Colonic mucosa (tissue), 4 donors: ENCODE results near the gene LCE3E. TPM values are rescaled to one million over a fixed set of nuclear protein-coding genes. Genes with fewer than 3 reads are reported as not detected.
"Not testable (repeated sequence)": the region's sequence is repeated elsewhere in the genome, so short reads cannot be mapped to it uniquely, and the experiment has no call there.

Experiments used
- DNase-seq: peaks from one replicate; pipeline ENCODE4 v3.0.0-alpha.2; 2020
- H3K27ac ChIP-seq: fragments of 200-600 bp; one replicate; pipeline ENCODE4 v1.8.0; 2021
- H3K27me3 ChIP-seq: fragments of 200-600 bp; one replicate; pipeline ENCODE4 v1.8.0; 2021
- H3K36me3 ChIP-seq: fragments of 200-600 bp; one replicate; pipeline ENCODE4 v1.8.0; 2021
- H3K4me1 ChIP-seq: fragments of 200-600 bp; one replicate; pipeline ENCODE4 v1.8.0; 2021; ENCODE audit warnings: mild to moderate bottlenecking
- H3K4me3 ChIP-seq: fragments of 200-600 bp; one replicate; pipeline ENCODE4 v1.8.0; 2021
- H3K9ac ChIP-seq, 2 donors: one replicate each; pipeline ENCODE4 v1.7.0; 2013; ENCODE audit warnings: control low read depth in 2 of 2, low read depth in 2 of 2, low read length in 2 of 2
- H3K9me3 ChIP-seq: fragments of 200-600 bp; one replicate; pipeline ENCODE4 v1.8.0; 2021
- intact Hi-C: fragments of 100-400 bp; cut with DNase I; formaldehyde crosslinking; loops from one replicate; pipeline ENCODE4 v1.14.1; 2022
- total RNA-seq, 2 donors: library from RNA; stranded (reverse); fragmentation: NEBNext Ultra II Directional in 1 of 2; extraction: Animal tissue kit (Norgen Biotek cat#: 25700) in 1 of 2; gene quantifications; one replicate each; pipeline ENCODE4 v1.2.1, GENCODE V29; 2021
- TF ChIP-seq, protein P1 (sequence below): fragments of 200-600 bp; IDR thresholded peaks from one replicate; pipeline ENCODE4 v1.8.0; 2022; ENCODE audit warnings: antibody characterized with exemption, mild to moderate bottlenecking
- donor health status: healthy.
- donor health status: DM: no; HTN: no; CAD: no.
- donor health status: DM: no; HTN: no; CAD: no.

The LCE3E gene
- total RNA-seq, 2 donors from 2014 or later: not detected

- H3K27me3 ChIP-seq: no peaks in the 10 kb centered on the region
- DNase-seq: no peak
- TF ChIP-seq, protein P1, sequence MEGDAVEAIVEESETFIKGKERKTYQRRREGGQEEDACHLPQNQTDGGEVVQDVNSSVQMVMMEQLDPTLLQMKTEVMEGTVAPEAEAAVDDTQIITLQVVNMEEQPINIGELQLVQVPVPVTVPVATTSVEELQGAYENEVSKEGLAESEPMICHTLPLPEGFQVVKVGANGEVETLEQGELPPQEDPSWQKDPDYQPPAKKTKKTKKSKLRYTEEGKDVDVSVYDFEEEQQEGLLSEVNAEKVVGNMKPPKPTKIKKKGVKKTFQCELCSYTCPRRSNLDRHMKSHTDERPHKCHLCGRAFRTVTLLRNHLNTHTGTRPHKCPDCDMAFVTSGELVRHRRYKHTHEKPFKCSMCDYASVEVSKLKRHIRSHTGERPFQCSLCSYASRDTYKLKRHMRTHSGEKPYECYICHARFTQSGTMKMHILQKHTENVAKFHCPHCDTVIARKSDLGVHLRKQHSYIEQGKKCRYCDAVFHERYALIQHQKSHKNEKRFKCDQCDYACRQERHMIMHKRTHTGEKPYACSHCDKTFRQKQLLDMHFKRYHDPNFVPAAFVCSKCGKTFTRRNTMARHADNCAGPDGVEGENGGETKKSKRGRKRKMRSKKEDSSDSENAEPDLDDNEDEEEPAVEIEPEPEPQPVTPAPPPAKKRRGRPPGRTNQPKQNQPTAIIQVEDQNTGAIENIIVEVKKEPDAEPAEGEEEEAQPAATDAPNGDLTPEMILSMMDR: no peak
- H3K9me3 ChIP-seq: no peaks in the 10 kb centered on the region
- no peaks in the 10 kb centered on the region for H3K4me1 ChIP-seq
- H3K4me3 ChIP-seq: no peak overlapping the region
- no peak overlapping the region for H3K9ac ChIP-seq
- no peak overlapping the region for H3K27ac ChIP-seq
- H3K36me3 ChIP-seq: no peaks in the 10 kb centered on the region
- intact Hi-C loops: no loop called here
These were observed 16.1 kb upstream of the LCE3E start for GRCh38 chr1:152582647-152583046.

- intact Hi-C loops: no loop called here
- Histone ChIP-seq H3K27me3 (no peaks in the 10 kb centered on the region), H3K9me3 (no peaks in the 10 kb centered on the region), H3K36me3 (no peaks in the 10 kb centered on the region), H3K9ac (no peak within 1 kb of the TSS), H3K4me3 (no peak within 1 kb of the TSS), H3K27ac (no peak within 1 kb of the TSS), H3K4me1 (no peaks in the 10 kb centered on the region)
- TF ChIP-seq, protein P1: no peak
- no peak for DNase-seq
These were observed 13.9 kb upstream of the LCE3E start, which contains the start of gene LCE3D for GRCh38 chr1:152580433-152580832. TSS of gene LCE3D (minus strand) at chr1:152580516. CDS start at chr1:152579936, 580 bp downstream.

DNA sequence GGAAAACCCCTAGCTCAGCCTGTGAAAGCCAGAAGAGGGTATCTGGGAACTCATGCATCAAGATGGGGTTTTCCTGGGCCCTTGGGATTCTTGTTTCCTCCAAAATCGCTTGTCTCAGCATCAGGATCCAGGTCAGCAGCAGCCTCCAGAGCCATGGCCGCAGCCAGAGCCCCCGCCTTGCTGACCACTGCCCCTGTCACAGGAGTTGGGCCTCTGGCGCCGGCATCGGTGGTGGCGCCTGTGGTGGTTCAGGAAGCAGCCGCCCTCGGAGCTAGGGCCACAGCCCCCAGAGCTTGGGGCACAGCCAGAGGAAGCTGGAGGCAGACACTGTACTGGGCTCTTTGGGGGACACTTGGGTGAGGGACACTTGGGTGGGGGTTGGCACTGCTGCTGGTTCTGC, 12.9 kb upstream of the LCE3E start:
- H3K9ac ChIP-seq, H3K27ac ChIP-seq, H3K4me3 ChIP-seq, H3K36me3 ChIP-seq, H3K27me3 ChIP-seq, H3K4me1 ChIP-seq, H3K9me3 ChIP-seq, DNase-seq: not testable (repeated sequence)
- intact Hi-C loops: loop anchor here (10.0 kb wide), 1 partner anchor 55 kb away; no protein-coding TSS in a partner anchor

DNA sequence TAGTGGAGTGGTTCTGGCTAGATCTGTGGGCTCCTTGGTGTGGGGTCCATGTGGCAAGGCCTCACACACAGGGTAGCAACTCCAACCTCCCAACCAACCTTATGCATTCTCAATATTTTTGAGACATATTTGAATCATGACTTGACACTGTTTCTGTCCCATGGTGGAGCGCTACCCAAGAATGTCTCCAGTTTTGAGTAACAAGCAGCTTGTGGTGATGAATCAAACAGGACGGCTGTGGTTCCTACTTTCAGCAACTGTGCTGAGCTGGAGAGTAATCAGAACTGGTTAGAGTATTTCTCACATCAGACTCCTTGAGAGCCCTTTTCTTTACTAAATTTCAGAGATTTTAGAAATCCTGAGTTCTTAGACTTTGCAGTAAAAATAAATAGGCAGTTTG, 10.6 kb upstream of the LCE3E start:
- intact Hi-C loops: loop anchor here (10.0 kb wide), 1 partner anchor 58 kb away; no protein-coding TSS in a partner anchor
- Histone ChIP-seq H3K36me3 (no peaks in the 10 kb centered on the region), H3K9me3 (no peaks in the 10 kb centered on the region)

DNA sequence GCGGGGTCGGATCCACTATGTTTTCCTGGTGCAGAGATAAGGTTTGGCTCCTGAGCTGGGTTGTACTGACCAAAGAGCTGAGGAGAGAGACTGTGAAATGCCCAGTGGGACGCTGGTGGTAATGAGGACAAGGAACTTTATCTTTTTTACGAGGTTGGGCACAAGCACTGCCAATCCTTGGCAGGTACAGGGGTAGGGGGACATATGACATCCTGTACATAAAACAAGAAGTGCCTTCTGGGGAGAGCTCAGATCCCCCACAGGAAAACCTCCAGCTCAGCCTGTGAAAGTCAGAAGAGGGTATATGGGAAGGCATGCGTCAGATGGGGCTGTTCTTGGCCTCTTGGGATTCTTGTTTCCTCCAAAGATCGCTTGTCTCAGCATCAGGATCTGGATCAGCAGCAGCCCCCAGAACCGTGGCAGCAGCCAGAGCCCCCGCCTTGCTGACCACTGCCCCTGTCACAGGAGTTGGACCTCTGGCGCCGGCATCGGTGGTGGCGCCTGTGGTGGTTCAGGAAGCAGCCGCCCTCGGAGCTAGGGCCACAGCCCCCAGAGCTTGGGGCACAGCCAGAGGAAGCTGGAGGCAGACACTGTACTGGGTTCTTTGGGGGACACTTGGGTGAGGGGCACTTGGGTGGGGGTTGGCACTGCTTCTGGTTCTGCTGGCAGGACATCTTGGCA, 905 bp downstream of the LCE3E start:
- Histone ChIP-seq H3K9me3 (no peaks in the 10 kb centered on the region), H3K27me3 (no peaks in the 10 kb centered on the region), H3K27ac (no peak overlapping the region), H3K4me3 (no peak overlapping the region), H3K36me3 (no peaks in the 10 kb centered on the region), H3K4me1 (no peaks in the 10 kb centered on the region), H3K9ac (no peak overlapping the region)
- TF ChIP-seq, protein P1: no peak
- intact Hi-C loops: no loop called here
- no peak for DNase-seq

More for the DNA sequence above, 10.6 kb upstream of the LCE3E start:
- DNase-seq: no peak
- Histone ChIP-seq H3K9ac (no peak overlapping the region), H3K27ac (no peak overlapping the region), H3K4me3 (no peak overlapping the region), H3K4me1 (no peaks in the 10 kb centered on the region), H3K27me3 (no peaks in the 10 kb centered on the region)
- TF ChIP-seq, protein P1: no peak

DNA sequence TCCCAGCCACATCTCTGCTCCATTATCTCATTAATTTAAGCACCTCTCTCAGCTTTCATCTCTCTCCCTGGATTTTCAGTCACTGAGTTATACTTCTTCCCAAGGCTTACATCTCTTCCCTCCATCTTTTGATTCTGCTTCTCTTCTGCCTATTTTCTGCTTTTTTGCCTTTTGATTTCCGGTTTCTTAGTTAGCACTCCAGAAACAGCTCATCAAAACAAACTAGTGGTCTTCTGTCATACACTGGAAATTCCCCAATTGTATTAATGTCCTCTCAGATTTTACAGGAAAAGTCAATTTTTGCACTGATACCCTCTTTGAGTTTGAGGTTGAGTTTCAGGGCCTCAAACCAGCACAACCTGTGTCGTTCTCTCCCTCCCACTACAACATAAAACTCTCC, 1.5 kb downstream of the LCE3E start:
- no peaks in the 10 kb centered on the region for H3K9me3 ChIP-seq
- no peaks in the 10 kb centered on the region for H3K4me1 ChIP-seq
- no peak overlapping the region for H3K27ac ChIP-seq
- H3K4me3 ChIP-seq: no peak overlapping the region
- no peak overlapping the region for H3K9ac ChIP-seq
- TF ChIP-seq, protein P1: no peak
- H3K36me3 ChIP-seq: no peaks in the 10 kb centered on the region
- H3K27me3 ChIP-seq: no peaks in the 10 kb centered on the region
- no peak for DNase-seq
- intact Hi-C loops: no loop called here

DNA sequence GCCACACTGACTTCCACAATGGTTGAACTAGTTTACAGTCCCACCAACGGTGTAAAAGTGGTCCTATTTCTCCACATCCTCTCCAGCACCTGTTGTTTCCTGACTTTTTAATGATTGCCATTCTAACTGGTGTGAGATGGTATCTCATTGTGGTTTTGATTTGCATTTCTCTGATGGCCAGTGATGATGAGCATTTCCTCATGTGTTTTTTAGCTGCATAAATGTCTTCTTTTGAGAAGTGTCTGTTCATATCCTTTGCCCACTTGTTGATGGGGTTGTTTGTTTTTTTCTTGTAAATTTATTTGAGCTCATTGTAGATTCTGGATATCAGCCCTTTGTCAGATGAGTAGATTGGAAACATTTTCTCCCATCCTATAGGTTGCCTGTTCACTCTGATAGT, 18.2 kb downstream of the LCE3E start:
- DNase-seq, H3K9me3 ChIP-seq, H3K4me1 ChIP-seq, H3K27me3 ChIP-seq, H3K27ac ChIP-seq, H3K4me3 ChIP-seq, H3K9ac ChIP-seq, intact Hi-C loops, H3K36me3 ChIP-seq: not testable (repeated sequence)
